Measurements from ENCODE around the gene MICALL1.

GRCh38 chr22:37970864-37971263 lies 64.8 kb downstream of the MICALL1 start:
- no peak for TF ChIP-seq POLR2AphosphoS2 (conservative IDR thresholded peaks at IDR 0.05; ENCODE audit: low read length)
- no peak for TF ChIP-seq SMC3 (IDR thresholded peaks at IDR 0.05)
- no peak for TF ChIP-seq BCL3 (IDR thresholded peaks at IDR 0.05)
- TF ChIP-seq POLR2A (IDR thresholded peaks at IDR 0.05; ENCODE audit: low read length), result no peak
- TF ChIP-seq CTCF (IDR thresholded peaks at IDR 0.05), result no peak
- no peak for TF ChIP-seq TP53 (CRISPR knock-in tag; IDR thresholded peaks at IDR 0.05)
- TF ChIP-seq RCOR1 (IDR thresholded peaks at IDR 0.05; ENCODE audit: low read depth, low read length), result no peak
- no peak for TF ChIP-seq MYC (IDR thresholded peaks at IDR 0.05; ENCODE audit: borderline replicate concordance, low read length)
- no peak for TF ChIP-seq PBX3 (IDR thresholded peaks at IDR 0.05)
- no peak for TF ChIP-seq ESRRA (IDR thresholded peaks at IDR 0.05; ENCODE audit: borderline replicate concordance, low read length)

Data from A549 (cell line).